H1 (cell line): ENCODE measurements around the gene ABCC4.

Experiments used
- CEBPB ChIP-seq: IDR thresholded peaks from 2 replicates; pipeline ENCODE4 v1.6.1; 2012; ENCODE audit warnings: low read depth, low read length
- EP300 ChIP-seq, 2 experiments: IDR thresholded peaks; 1 replicate in 1 of 2; 2 replicates in 1 of 2; pipeline ENCODE4 v1.6.1; 2011 to 2012; ENCODE audit warnings: low read depth in 2 of 2, low read length in 2 of 2, mild to moderate bottlenecking in 2 of 2, borderline replicate concordance in 1 of 2, inconsistent platforms in 1 of 2, moderate library complexity in 1 of 2
- EZH2 ChIP-seq: fragments of 200-600 bp; sonication (generic); IDR thresholded peaks from 2 replicates; pipeline ENCODE4 v1.7.1; 2012; ENCODE audit warnings: low read depth, mild to moderate bottlenecking, moderate library complexity, low read length, inconsistent platforms; ENCODE audit not compliant: severe bottlenecking
- GTF2F1 ChIP-seq: IDR thresholded peaks from 2 replicates; pipeline ENCODE4 v1.6.1; 2012; ENCODE audit warnings: low read depth, low read length, improper control_type of control experiment, borderline replicate concordance
- JUND ChIP-seq: IDR thresholded peaks from 2 replicates; pipeline ENCODE4 v1.6.1; 2011; ENCODE audit warnings: mild to moderate bottlenecking, improper control_type of control experiment, low read length
- MAX ChIP-seq: IDR thresholded peaks from 2 replicates; pipeline ENCODE4 v1.6.1; 2012; ENCODE audit warnings: inconsistent platforms
- POLR2AphosphoS5 ChIP-seq: IDR thresholded peaks from 2 replicates; pipeline ENCODE4 v1.6.1; 2011; ENCODE audit warnings: low read depth, low read length
- RBBP5 ChIP-seq: IDR thresholded peaks from 2 replicates; pipeline ENCODE4 v1.7.1; 2012; ENCODE audit warnings: low read depth, mild to moderate bottlenecking, inconsistent platforms, low read length, moderate library complexity, borderline replicate concordance
- SIN3A ChIP-seq, 2 experiments: IDR thresholded peaks in 1 of 2; conservative IDR thresholded peaks in 1 of 2; 2 replicates each; pipeline ENCODE4 v1.6.1; 2011 to 2012; ENCODE audit warnings: low read length in 2 of 2, improper control_type of control experiment in 1 of 2, low read depth in 1 of 2, mild to moderate bottlenecking in 1 of 2
- SIX5 ChIP-seq: IDR thresholded peaks from 2 replicates; pipeline ENCODE4 v1.6.1; 2011; ENCODE audit warnings: mild to moderate bottlenecking, low read depth, low read length
- SRF ChIP-seq: IDR thresholded peaks from 2 replicates; pipeline ENCODE4 v1.6.1; 2011; ENCODE audit warnings: mild to moderate bottlenecking, low read depth, low read length, moderate library complexity
- TF ChIP-seq, protein P1 (sequence below), 3 experiments: IDR thresholded peaks; 1 replicate in 2 of 3; 2 replicates in 1 of 3; pipeline versions ENCODE4 v1.5.1 to v1.6.1; 2011; ENCODE audit warnings: low read length in 3 of 3, mild to moderate bottlenecking in 3 of 3, inconsistent platforms in 2 of 3, low read depth in 1 of 3, moderate library complexity in 1 of 3; ENCODE audit not compliant: insufficient read depth in 1 of 3; ENCODE audit errors: control extremely low read depth in 1 of 3

GRCh38 chr13:95295026-95295425 lies 6.2 kb downstream of the ABCC4 start:
- no peak for TF ChIP-seq EZH2
- no peak for TF ChIP-seq JUND
- no peak for TF ChIP-seq POLR2AphosphoS5
- no peak for TF ChIP-seq CEBPB
- TF ChIP-seq SRF: no peak
- no peak for TF ChIP-seq MAX
- TF ChIP-seq, protein P1, sequence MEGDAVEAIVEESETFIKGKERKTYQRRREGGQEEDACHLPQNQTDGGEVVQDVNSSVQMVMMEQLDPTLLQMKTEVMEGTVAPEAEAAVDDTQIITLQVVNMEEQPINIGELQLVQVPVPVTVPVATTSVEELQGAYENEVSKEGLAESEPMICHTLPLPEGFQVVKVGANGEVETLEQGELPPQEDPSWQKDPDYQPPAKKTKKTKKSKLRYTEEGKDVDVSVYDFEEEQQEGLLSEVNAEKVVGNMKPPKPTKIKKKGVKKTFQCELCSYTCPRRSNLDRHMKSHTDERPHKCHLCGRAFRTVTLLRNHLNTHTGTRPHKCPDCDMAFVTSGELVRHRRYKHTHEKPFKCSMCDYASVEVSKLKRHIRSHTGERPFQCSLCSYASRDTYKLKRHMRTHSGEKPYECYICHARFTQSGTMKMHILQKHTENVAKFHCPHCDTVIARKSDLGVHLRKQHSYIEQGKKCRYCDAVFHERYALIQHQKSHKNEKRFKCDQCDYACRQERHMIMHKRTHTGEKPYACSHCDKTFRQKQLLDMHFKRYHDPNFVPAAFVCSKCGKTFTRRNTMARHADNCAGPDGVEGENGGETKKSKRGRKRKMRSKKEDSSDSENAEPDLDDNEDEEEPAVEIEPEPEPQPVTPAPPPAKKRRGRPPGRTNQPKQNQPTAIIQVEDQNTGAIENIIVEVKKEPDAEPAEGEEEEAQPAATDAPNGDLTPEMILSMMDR (IDR thresholded peaks at IDR 0.05; ENCODE audit: control extremely low read depth in 1 of 3, insufficient read depth in 1 of 3, low read depth in 1 of 3, low read length in 3 of 3): no peak
- no peak for TF ChIP-seq SIN3A (conservative IDR thresholded peaks at IDR 0.05 in 1 of 2, IDR thresholded peaks at IDR 0.05 in 1 of 2; ENCODE audit: low read depth in 1 of 2, low read length in 2 of 2)
- TF ChIP-seq SIX5: no peak
- TF ChIP-seq EP300 (IDR thresholded peaks at IDR 0.05; ENCODE audit: borderline replicate concordance in 1 of 2, low read depth in 2 of 2, low read length in 2 of 2): no peak
- TF ChIP-seq RBBP5: no peak
- TF ChIP-seq GTF2F1: no peak
